HepG2 (cell line): ENCODE results near the gene NUDT2. TPM values are rescaled to one million over a fixed set of nuclear protein-coding genes. Genes with fewer than 3 reads are reported as not detected.

Source experiments
- ATAC-seq: fragments of 200-7000 bp; cut with Tn5 transposase; 3 replicates; pipeline ENCODE4 v1.9.1; 2020; ENCODE audit warnings: mild to moderate bottlenecking, moderate library complexity
- BruUV-seq: library from RNA; stranded (reverse); fragments of 400-500 nt; replicated peaks from 2 replicates; lab custom pipeline; 2021; lab: Mats Ljungman, UMichigan
- CTCF ChIA-PET: fragments of 300-600 bp; formaldehyde crosslinking; extraction: SDS; loops from one replicate; lab custom pipeline; 2021; ENCODE audit warnings: low total read pairs, inconsistent platforms, low intra/inter-chr PET ratio; lab: Yijun Ruan, JAX
- POLR2A ChIA-PET: fragments of 350-600 bp; sonication (Branson Sonifier 250); formaldehyde crosslinking; loops from one replicate; lab custom pipeline; 2020; ENCODE audit warnings: antibody characterized with exemption, inconsistent platforms; lab: Yijun Ruan, JAX
- DNase-seq: peaks from one replicate; pipeline ENCODE4 v3.0.0-alpha.2; 2015; ENCODE audit warnings: low spot score
- FAIRE-seq: peaks from 3 replicates; lab custom pipeline; 2011; peaks lifted over from hg19 to GRCh38; lab: Jason Lieb, UNC
- H2AFZ ChIP-seq: one replicate; pipeline ENCODE4 v1.6.1; 2011; ENCODE audit warnings: low read length, inconsistent platforms
- H3K27ac ChIP-seq: fragments of 300-600 bp; 3 replicates; pipeline ENCODE4 v1.8.0; 2011; ENCODE audit warnings: mixed run types, mild to moderate bottlenecking, mixed read lengths, low read length, inconsistent platforms; ENCODE audit not compliant: insufficient read depth; ENCODE audit errors: extremely low read length
- H3K27me3 ChIP-seq, 2 experiments: fragments of 200-600 bp in 1 of 2; 2 replicates in 1 of 2; 3 replicates in 1 of 2; pipeline versions ENCODE4 v1.6.0 to v1.8.0; 2011; ENCODE audit warnings: low read length in 2 of 2, mild to moderate bottlenecking in 2 of 2, moderate library complexity in 2 of 2, inconsistent platforms in 1 of 2; ENCODE audit not compliant: insufficient read depth in 2 of 2, control insufficient read depth in 1 of 2
- H3K36me3 ChIP-seq, 2 experiments: fragments of 200-600 bp in 1 of 2; replicated peaks in 1 of 2; 2 replicates in 1 of 2; 3 replicates in 1 of 2; pipeline versions ENCODE4 v1.5.1 to v1.8.0; 2011; ENCODE audit warnings: low read length in 2 of 2, inconsistent platforms in 1 of 2; ENCODE audit not compliant: insufficient read depth in 2 of 2, control insufficient read depth in 1 of 2
- H3K4me1 ChIP-seq: 2 replicates; pipeline ENCODE4 v1.5.1; 2012; ENCODE audit warnings: low read length, inconsistent platforms; ENCODE audit not compliant: insufficient read depth
- H3K4me2 ChIP-seq: 2 replicates; pipeline ENCODE4 v1.6.0; 2011; ENCODE audit warnings: low read depth, low read length, inconsistent platforms
- H3K4me3 ChIP-seq, 3 experiments: fragments of 200-600 bp in 1 of 3; sonication (generic), shearing (Covaris generic) in 1 of 3; replicated peaks in 1 of 3; 2 replicates each; pipeline ENCODE4 v1.5.1; 2011 to 2016; ENCODE audit warnings: low read length in 3 of 3, inconsistent platforms in 2 of 3, low read depth in 2 of 3, mild to moderate bottlenecking in 2 of 3, control low read depth in 1 of 3, mixed read lengths in 1 of 3; ENCODE audit not compliant: insufficient read depth in 1 of 3
- H3K79me2 ChIP-seq: one replicate; pipeline ENCODE4 v1.6.1; 2011; ENCODE audit warnings: low read length, inconsistent platforms; ENCODE audit not compliant: insufficient read depth
- H3K9ac ChIP-seq: 2 replicates; pipeline ENCODE4 v1.6.0; 2011; ENCODE audit warnings: mild to moderate bottlenecking, low read depth, low read length, inconsistent platforms; ENCODE audit not compliant: insufficient read depth
- H3K9me3 ChIP-seq: 2 replicates; pipeline ENCODE4 v1.5.1; 2012; ENCODE audit warnings: mild to moderate bottlenecking, low read length
- H4K20me1 ChIP-seq: 2 replicates; pipeline ENCODE4 v1.6.0; 2011; ENCODE audit warnings: inconsistent platforms, mild to moderate bottlenecking, low read length, moderate library complexity; ENCODE audit not compliant: insufficient read depth
- ELF3 ChIP-seq: IDR thresholded peaks from 2 replicates; pipeline ENCODE4 v1.6.1; 2016; ENCODE audit warnings: missing genetic modification reagents, missing compliant biosample characterization
- MAFK ChIP-seq, 2 experiments: IDR thresholded peaks in 1 of 2; conservative IDR thresholded peaks in 1 of 2; 2 replicates each; pipeline ENCODE4 v1.6.1; 2011; ENCODE audit warnings: improper control_type of control experiment in 2 of 2, low read length in 2 of 2
- MED1 ChIP-seq: sonication (generic); formaldehyde crosslinking; IDR thresholded peaks from 2 replicates; pipeline ENCODE4 v1.4.0; 2020; ENCODE audit warnings: missing genetic modification reagents
- MXD4 ChIP-seq: IDR thresholded peaks from 2 replicates; pipeline ENCODE4 v1.6.1; 2016; ENCODE audit warnings: mild to moderate bottlenecking, missing biosample characterization, missing genetic modification reagents
- PHF8 ChIP-seq: sonication (generic); formaldehyde crosslinking; IDR thresholded peaks from 2 replicates; pipeline ENCODE4 v1.5.0; 2020; ENCODE audit warnings: missing genetic modification reagents
- SAP130 ChIP-seq: IDR thresholded peaks from 2 replicates; pipeline ENCODE4 v1.6.1; 2016; ENCODE audit warnings: low read depth
- SMC3 ChIP-seq: IDR thresholded peaks from 2 replicates; pipeline ENCODE4 v1.6.1; 2011; ENCODE audit warnings: low read length, improper control_type of control experiment
- STAG1 ChIP-seq: sonication (generic); formaldehyde crosslinking; IDR thresholded peaks from 2 replicates; pipeline ENCODE4 v1.4.0; 2020; ENCODE audit warnings: missing genetic modification reagents
- TEAD3 ChIP-seq: optimal IDR thresholded peaks from 2 replicates; pipeline ENCODE3; 2016; ENCODE audit warnings: borderline replicate concordance
- TP53 ChIP-seq: sonication (generic); formaldehyde crosslinking; conservative IDR thresholded peaks from 2 replicates; pipeline ENCODE4 v1.4.0; 2020; ENCODE audit warnings: missing genetic modification reagents
- ZFAT ChIP-seq: sonication (generic); formaldehyde crosslinking; conservative IDR thresholded peaks from 2 replicates; pipeline ENCODE4 v1.8.1; 2023; ENCODE audit warnings: missing genetic modification reagents, inconsistent platforms
- ZKSCAN5 ChIP-seq: sonication (generic); formaldehyde crosslinking; IDR thresholded peaks from 2 replicates; pipeline ENCODE4 v1.5.1; 2020; ENCODE audit warnings: mild to moderate bottlenecking, missing genetic modification reagents
- WGBS: methylation state at CpG from one replicate; pipeline ENCODE4 v1.1.6; 2017; ENCODE audit warnings: low lambda C conversion rate; 5-methylcytosine and 5-hydroxymethylcytosine counted together
- in situ Hi-C: cut with HindIII; loops from 2 replicates; pipeline ENCODE4 v1.10.0; 2017; ENCODE audit warnings: low pct_unique_long_range_greater_than_20kb; ENCODE audit not compliant: extremely low pct_ligation_motif_present
- intact Hi-C: fragments of 100-400 bp; cut with micrococcal nuclease; formaldehyde crosslinking; loops from one replicate; pipeline ENCODE4 v1.10.0; 2022; ENCODE audit not compliant: unreplicated experiment
- polyA plus RNA-seq, 8 experiments: library from polyadenylated mRNA; depleted of rRNA in 3 of 8; stranded (reverse) in 7 of 8; unstranded in 1 of 8; fragments of >200 nt; fragmentation: Illumina TruSeq in 4 of 8; extraction: Trizol in 4 of 8; gene quantifications; 2 replicates each; pipeline versions ENCODE4 v1.2.1 to v1.2.3, GENCODE V29; 2011 to 2016; ENCODE audit warnings: low read depth in 4 of 8, missing spikeins in 1 of 8, mixed read lengths in 1 of 8; ENCODE audit not compliant: insufficient read depth in 1 of 8
- total RNA-seq, 5 experiments: library from RNA; depleted of rRNA; stranded (reverse); fragments of >200 nt; fragmentation: Illumina TruSeq; extraction: Trizol; gene quantifications; 2 replicates each; pipeline ENCODE4 v1.2.3, GENCODE V29; 2016; ENCODE audit warnings: low read depth in 1 of 5
- TF ChIP-seq, protein P1 (sequence below): sonication (generic); formaldehyde crosslinking; IDR thresholded peaks from 2 replicates; pipeline ENCODE4 v1.5.1; 2020; ENCODE audit warnings: mild to moderate bottlenecking, missing genetic modification reagents, moderate library complexity
- TF ChIP-seq, protein P2 (sequence below): sonication (generic); formaldehyde crosslinking; IDR thresholded peaks from 2 replicates; pipeline ENCODE4 v1.8.1; 2023; ENCODE audit warnings: mild to moderate bottlenecking, moderate library complexity, missing genetic modification reagents
- TF ChIP-seq, protein P3 (sequence below): sonication (generic); formaldehyde crosslinking; IDR thresholded peaks from 2 replicates; pipeline ENCODE4 v1.4.0; 2020; ENCODE audit warnings: mild to moderate bottlenecking, missing genetic modification reagents

Gene NUDT2
- total and polyA plus RNA-seq, 2 of the 13 experiments (the other 11 are each of a cell fraction or from before 2014, with no cell fraction given) = 19.9 to 24.6 TPM

DNA sequence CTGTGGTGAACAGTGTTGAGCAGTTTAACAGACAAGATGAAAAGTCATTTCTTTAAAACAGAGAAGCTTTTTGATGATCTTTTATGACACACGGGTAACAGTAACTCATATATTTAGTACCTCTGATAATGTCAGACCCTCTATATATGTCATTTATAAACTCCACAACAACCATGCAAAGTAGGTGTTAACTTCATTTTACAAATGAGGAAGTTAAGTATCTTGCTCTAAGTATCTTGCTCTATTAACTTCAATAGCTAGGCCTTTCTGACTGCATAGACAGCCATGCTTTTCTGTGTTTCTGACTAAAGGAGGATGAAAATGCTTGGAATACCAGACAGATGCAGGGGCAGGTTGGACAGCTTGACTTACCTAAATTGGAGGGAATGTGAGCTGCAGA, 1.8 kb downstream of the NUDT2 start (continued):
- TF ChIP-seq, protein P1, sequence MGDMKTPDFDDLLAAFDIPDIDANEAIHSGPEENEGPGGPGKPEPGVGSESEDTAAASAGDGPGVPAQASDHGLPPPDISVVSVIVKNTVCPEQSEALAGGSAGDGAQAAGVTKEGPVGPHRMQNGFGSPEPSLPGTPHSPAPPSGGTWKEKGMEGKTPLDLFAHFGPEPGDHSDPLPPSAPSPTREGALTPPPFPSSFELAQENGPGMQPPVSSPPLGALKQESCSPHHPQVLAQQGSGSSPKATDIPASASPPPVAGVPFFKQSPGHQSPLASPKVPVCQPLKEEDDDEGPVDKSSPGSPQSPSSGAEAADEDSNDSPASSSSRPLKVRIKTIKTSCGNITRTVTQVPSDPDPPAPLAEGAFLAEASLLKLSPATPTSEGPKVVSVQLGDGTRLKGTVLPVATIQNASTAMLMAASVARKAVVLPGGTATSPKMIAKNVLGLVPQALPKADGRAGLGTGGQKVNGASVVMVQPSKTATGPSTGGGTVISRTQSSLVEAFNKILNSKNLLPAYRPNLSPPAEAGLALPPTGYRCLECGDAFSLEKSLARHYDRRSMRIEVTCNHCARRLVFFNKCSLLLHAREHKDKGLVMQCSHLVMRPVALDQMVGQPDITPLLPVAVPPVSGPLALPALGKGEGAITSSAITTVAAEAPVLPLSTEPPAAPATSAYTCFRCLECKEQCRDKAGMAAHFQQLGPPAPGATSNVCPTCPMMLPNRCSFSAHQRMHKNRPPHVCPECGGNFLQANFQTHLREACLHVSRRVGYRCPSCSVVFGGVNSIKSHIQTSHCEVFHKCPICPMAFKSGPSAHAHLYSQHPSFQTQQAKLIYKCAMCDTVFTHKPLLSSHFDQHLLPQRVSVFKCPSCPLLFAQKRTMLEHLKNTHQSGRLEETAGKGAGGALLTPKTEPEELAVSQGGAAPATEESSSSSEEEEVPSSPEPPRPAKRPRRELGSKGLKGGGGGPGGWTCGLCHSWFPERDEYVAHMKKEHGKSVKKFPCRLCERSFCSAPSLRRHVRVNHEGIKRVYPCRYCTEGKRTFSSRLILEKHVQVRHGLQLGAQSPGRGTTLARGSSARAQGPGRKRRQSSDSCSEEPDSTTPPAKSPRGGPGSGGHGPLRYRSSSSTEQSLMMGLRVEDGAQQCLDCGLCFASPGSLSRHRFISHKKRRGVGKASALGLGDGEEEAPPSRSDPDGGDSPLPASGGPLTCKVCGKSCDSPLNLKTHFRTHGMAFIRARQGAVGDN (CRISPR knock-in tag) = no peak

DNA sequence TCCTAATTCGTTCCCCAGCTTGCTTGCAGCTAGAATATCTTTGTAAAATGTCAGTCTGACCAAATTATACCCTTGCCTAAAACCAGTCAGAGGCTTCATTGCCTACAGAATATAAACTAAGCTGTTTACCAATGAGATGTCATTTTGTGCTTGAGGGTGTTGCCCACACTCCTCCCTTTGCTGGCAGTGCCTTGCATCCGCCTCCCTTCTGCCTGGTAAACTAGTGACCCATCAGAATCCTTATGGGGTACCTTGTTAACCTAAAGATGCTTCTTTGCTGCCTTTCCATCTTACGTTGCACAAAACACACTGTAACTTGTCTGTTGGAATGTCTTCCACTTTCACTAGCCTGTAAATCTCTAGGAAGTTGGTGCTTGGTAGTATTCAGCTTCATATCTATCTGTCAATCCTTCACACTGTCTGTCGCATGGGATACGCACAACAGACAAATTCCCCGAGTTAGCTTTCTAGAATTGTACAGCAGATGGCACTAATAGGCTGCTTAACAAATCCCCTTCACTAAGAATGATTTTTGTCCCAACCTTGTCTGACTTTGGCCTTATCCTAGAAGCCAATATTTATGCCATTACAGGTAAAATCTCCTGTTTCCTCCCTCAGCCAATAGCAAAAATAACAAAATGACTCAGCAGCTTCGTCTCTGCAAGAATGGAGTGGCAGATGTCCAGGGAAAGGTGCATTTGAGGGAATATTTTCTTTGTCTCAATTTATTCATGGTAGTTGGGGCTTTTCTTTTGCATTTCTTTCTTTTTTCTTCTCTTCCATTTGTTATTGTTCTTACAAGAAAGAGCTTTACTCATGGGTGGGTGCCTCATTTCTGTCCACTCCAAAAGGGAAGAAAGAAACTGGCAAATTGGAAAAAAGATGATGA, 3.0 kb downstream of the NUDT2 start:
- Histone ChIP-seq H3K4me2 (no peak overlapping the region), H4K20me1 (no peaks in the 10 kb centered on the region), H3K9me3 (no peaks in the 10 kb centered on the region), H3K36me3 (0 out of 5 replicates have a peak, but pooled peaks cover 0 to 1% of the 10 kb centered on the region in 2 experiments), H3K79me2 (peaks cover 7% of the 10 kb centered on the region), H3K4me1 (peaks cover 62% of the 10 kb centered on the region), H3K9ac (no peak overlapping the region), H3K27me3 (no peaks in the 10 kb centered on the region; a peak in 1 of 5 replicates), H3K4me3 (no peak overlapping the region), H2AFZ (no peak overlapping the region), H3K27ac (no peak overlapping the region)
- no TSS peak for BruUV-seq
- CTCF ChIA-PET = interaction anchor here (0.7 to 7.1 kb wide), 5 partner anchors 46 to 215 kb away, joined by 3 to 143 read pairs (median 7); partner anchors contain the start of gene MYORG
- intact Hi-C loops = loop anchor here (1.0 to 10.0 kb wide), 3 partner anchors 47 to 270 kb away; no protein-coding TSS in a partner anchor
- in situ Hi-C loops = loop anchor here (5.0 kb wide), 1 partner anchor 45 kb away; the partner anchor contains the start of gene MYORG
- ATAC-seq (no peak), FAIRE-seq (peak; percentile 81), DNase-seq (peak; percentile 60)
- POLR2A ChIA-PET = interaction anchor here (1.1 to 7.6 kb wide), 4 partner anchors 15 to 170 kb away, joined by 3 to 162 read pairs (median 14); partner anchors contain the start of gene MYORG
- WGBS = 41% methylated on average over 7 of the region's 7 CpGs
- TF ChIP-seq, protein P2, sequence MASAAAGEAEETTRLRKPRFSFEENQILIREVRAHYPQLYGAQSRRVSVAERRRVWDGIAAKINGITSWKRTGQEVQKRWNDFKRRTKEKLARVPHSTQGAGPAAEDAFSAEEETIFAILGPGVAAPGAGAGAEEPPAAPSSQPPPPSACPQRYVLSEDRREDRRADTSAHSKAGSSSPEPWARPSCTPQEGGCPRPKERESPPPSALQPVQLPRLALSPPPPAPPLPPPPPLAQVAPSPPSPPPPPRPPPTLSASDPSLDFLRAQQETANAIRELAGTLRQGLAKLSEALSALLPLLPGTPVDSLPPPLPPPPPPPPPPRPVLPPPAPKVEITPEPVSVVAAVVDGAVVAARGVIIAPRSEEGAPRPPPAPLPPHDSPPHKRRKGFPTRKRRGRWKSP (CRISPR knock-in tag) = no peak
- TF ChIP-seq ZFAT (no peak), MXD4 (CRISPR knock-in tag) (no peak), MED1 (CRISPR knock-in tag) (peak; percentile 19; the same call in 1 of the 2 replicates), ZKSCAN5 (CRISPR knock-in tag) (no peak), SAP130 (0 out of 2 replicates have a peak, but pooled peaks have one; percentile 17), SMC3 (peak; percentile 97), TEAD3 (CRISPR knock-in tag) (peak; percentile 27), STAG1 (CRISPR knock-in tag) (peak; percentile 93), ELF3 (no peak), PHF8 (no peak), MAFK (conservative IDR thresholded peaks at IDR 0.05 in 1 of 2, IDR thresholded peaks at IDR 0.05 in 1 of 2; ENCODE audit: low read length in 2 of 2) (peak in 1 of 2 experiments; percentile 9; a peak in 1 of 4 replicates), TP53 (CRISPR knock-in tag) (0 out of 2 replicates have a peak, but pooled peaks have one; percentile 53)
- TF ChIP-seq, protein P3, sequence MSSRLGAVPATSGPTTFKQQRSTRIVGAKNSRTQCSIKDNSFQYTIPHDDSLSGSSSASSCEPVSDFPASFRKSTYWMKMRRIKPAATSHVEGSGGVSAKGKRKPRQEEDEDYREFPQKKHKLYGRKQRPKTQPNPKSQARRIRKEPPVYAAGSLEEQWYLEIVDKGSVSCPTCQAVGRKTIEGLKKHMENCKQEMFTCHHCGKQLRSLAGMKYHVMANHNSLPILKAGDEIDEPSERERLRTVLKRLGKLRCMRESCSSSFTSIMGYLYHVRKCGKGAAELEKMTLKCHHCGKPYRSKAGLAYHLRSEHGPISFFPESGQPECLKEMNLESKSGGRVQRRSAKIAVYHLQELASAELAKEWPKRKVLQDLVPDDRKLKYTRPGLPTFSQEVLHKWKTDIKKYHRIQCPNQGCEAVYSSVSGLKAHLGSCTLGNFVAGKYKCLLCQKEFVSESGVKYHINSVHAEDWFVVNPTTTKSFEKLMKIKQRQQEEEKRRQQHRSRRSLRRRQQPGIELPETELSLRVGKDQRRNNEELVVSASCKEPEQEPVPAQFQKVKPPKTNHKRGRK (CRISPR knock-in tag) = no peak
